Measurements from ENCODE around the gene HDGF.

Gene HDGF

DNA sequence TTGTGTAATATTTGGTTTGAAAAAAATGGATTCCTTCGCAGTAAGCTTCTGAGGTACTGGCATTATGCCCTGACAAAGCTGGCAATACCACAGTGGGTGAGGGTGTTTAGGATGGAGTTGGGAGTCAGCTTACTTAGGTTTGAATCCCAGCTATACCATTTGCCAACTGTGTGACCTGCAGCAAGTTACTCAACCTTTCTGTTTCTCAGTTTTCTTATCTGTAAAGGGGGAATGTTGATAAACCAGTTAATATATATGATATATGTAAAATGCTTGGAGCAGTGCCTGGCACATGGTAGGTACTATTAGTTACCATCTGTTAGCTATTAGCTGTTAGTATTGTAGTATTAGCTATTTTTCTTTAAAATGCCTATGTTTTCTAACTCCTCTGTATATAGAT lies 4.9 kb upstream of the HDGF start:
- TF ChIP-seq PAX5 (IDR thresholded peaks at IDR 0.05; ENCODE audit: insufficient read depth, low read length, severe bottlenecking) (no peak), POLR2AphosphoS5 (IDR thresholded peaks at IDR 0.05; ENCODE audit: low read depth, low read length) (no peak), SPI1 (IDR thresholded peaks at IDR 0.05; ENCODE audit: low read depth, low read length) (no peak), POLR2A (IDR thresholded peaks at IDR 0.05; ENCODE audit: low read depth, low read length) (no peak), POU2F2 (IDR thresholded peaks at IDR 0.05; ENCODE audit: low read depth, low read length) (no peak), TAF1 (IDR thresholded peaks at IDR 0.05; ENCODE audit: low read depth, low read length) (no peak)
- DNase-seq (ENCODE audit: insufficient read length, low spot score) (no peak), FAIRE-seq (no peak)

DNA sequence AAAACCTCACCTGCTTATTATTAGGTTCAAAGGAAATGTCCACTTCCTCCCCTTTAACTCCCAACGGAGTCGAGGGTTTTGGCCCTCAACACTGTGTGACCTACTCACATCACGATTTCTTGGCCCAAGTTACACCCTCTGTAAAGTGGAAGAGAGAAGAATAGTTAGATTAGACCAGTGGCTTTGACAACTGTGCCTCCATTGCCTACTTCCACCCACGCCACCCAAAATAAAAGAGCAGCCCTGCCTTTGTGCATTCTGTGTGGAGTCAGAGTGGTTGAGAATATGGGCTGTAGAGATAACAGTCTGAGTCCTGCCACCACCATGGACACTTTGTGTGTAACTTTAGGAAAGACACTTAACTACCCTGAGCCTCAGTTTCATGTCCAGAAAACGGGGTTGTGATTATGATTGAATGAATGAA lies 4.1 kb upstream of the HDGF start:
- no peak for DNase-seq (ENCODE audit: insufficient read length, low spot score)
- no peak for TF ChIP-seq POU2F2 (IDR thresholded peaks at IDR 0.05; ENCODE audit: low read depth, low read length)
- peak; percentile 50 for TF ChIP-seq SPI1 (IDR thresholded peaks at IDR 0.05; ENCODE audit: low read depth, low read length)
- no peak for TF ChIP-seq TAF1 (IDR thresholded peaks at IDR 0.05; ENCODE audit: low read depth, low read length)
- TF ChIP-seq POLR2A (IDR thresholded peaks at IDR 0.05; ENCODE audit: low read depth, low read length): no peak
- TF ChIP-seq POLR2AphosphoS5 (IDR thresholded peaks at IDR 0.05; ENCODE audit: low read depth, low read length): no peak
- FAIRE-seq: no peak

DNA sequence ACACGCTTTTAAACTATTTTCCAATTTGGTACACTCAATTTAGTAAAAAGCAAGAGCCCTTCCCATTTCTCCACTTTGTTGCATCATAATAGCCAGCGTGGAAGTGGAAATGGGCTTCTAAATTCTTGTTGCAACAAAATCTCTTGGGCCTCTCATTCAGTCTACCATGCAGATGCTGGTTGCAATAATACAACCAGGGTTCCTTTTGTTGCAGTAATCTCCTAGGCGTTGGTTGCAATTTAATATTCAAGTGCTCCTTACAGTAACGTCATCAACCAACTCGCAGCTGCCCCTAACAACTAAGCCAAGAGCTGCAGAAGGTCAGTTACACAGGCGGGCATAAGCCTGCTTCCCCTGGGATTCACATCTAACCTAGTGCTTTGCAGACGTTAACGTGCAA lies 2.7 kb upstream of the HDGF start:
- FAIRE-seq: no peak
- no peak for TF ChIP-seq POU2F2 (IDR thresholded peaks at IDR 0.05; ENCODE audit: low read depth, low read length)
- TF ChIP-seq POLR2AphosphoS5 (IDR thresholded peaks at IDR 0.05; ENCODE audit: low read depth, low read length): no peak
- no peak for TF ChIP-seq PAX5 (IDR thresholded peaks at IDR 0.05; ENCODE audit: insufficient read depth, low read length, severe bottlenecking)
- no peak for TF ChIP-seq TAF1 (IDR thresholded peaks at IDR 0.05; ENCODE audit: low read depth, low read length)
- TF ChIP-seq POLR2A (IDR thresholded peaks at IDR 0.05; ENCODE audit: low read depth, low read length): no peak
- no peak for TF ChIP-seq SPI1 (IDR thresholded peaks at IDR 0.05; ENCODE audit: low read depth, low read length)
- DNase-seq (ENCODE audit: insufficient read length, low spot score): no peak

DNA sequence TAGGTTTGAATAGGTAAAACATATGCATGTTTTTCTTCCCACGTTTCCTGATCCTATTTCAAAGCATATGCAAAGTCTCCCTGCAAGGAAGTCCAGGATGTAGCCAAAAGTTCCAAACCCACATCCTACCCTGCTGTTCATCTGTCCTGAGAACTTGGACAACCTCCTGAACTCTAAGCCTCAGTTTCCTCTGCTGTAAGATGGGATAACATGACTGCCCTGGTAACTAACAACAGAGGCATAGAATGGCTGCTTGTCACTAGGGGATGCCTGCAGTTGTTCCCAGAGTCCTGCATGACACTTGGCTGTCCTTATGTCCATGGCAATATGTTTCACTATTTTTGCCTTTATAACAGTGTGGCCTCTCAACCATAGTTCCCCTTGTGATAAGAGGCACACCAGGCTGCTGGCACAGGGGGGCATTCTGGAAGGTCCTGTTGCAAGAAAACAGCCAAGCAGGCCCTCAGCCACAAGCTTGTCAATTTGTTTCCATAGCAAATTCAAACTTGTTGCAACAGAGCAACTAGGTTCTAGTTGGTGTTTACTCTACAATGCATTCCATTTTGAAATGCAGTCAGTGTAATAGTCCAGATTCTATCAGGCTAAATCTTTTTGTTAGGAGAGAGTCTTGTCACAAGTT lies 1.5 kb upstream of the HDGF start:
- no peak for TF ChIP-seq POU2F2 (IDR thresholded peaks at IDR 0.05; ENCODE audit: low read depth, low read length)
- TF ChIP-seq POLR2A (IDR thresholded peaks at IDR 0.05; ENCODE audit: low read depth, low read length): no peak
- no peak for TF ChIP-seq TAF1 (IDR thresholded peaks at IDR 0.05; ENCODE audit: low read depth, low read length)
- no peak for TF ChIP-seq POLR2AphosphoS5 (IDR thresholded peaks at IDR 0.05; ENCODE audit: low read depth, low read length)
- TF ChIP-seq PAX5 (IDR thresholded peaks at IDR 0.05; ENCODE audit: insufficient read depth, low read length, severe bottlenecking): no peak
- TF ChIP-seq SPI1 (IDR thresholded peaks at IDR 0.05; ENCODE audit: low read depth, low read length): no peak
- no peak for DNase-seq (ENCODE audit: insufficient read length, low spot score)
- FAIRE-seq: no peak

DNA sequence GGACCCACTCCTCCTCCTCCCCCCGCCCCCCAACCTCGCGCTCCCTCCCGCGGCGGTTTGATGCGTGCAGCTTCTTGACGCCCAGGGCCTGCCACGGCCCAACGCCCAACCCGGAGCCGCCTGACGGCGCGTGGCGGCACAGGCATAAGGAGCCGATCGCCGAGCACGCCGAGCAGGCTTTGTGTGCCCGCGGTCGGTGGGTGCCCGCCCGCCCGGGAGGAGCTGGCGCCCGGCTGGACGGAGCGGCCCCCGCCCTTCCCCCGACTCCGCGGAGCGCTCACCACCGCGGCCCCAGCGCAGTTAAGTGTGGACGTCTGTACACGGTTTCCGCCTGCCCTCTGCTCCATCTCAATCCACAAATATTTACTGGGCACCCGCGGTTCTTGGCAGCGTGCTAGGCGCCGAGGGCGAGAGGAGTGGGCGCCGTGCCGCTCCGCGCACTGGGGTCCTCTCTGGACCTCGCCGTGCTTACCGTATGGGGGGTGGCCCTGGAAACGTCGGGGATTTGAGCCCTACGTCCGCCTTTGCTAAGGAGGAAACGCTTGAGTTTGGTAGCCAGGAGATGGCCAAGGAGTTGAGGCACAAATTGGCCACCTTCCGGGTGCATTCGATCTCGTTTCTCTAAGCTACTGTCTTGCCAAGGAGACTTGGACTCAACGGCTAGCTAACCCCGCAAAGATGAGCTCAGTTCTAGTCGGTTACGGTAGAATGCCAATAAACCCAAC lies 444 bp upstream of the HDGF start:
- DNase-seq (ENCODE audit: insufficient read length, low spot score) (peak; percentile 93), FAIRE-seq (peak; percentile 5)
- no peak for TF ChIP-seq POU2F2 (IDR thresholded peaks at IDR 0.05; ENCODE audit: low read depth, low read length)
- peak; percentile 65 for TF ChIP-seq PAX5 (IDR thresholded peaks at IDR 0.05; ENCODE audit: insufficient read depth, low read length, severe bottlenecking)
- TF ChIP-seq TAF1 (IDR thresholded peaks at IDR 0.05; ENCODE audit: low read depth, low read length): peak; percentile 49; the same call in 1 of the 2 replicates

DNA sequence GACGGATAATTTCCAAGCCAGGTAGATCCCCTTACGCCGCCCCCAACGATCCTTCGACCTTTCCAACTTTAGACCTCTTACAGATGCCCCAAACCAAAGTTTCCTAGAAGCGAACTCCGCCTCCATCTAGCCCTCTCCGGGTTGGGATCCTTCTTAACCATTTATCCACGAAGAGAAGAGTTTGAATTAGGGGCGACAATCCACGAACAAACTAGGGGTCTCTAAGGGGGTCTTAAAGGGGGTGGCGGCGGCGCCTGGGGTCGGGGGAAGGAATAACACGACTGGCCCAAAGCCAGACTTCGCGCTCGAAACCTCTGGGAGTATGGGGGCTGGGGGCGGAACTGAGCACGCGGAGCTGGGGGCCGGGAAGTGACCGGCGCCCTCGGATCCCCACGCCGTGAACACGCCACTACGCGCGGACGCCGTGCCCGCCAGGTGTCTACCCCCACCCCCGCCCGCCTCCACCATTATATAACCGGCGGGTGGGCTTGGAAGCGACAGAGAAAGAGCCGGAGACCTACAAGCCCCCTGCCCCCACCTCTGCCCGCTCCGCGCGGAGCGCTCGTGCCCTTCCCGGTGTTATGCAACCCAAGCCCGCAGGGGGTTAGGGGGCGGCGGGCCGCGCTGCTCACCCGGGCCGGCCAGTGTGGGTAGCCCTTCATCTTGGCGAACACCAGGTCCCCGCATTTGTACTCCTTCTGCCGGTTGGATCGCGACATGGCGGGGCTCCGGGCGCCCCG lies 594 bp downstream of the HDGF start:
- TF ChIP-seq PAX5 (IDR thresholded peaks at IDR 0.05; ENCODE audit: insufficient read depth, low read length, severe bottlenecking) (no peak), POLR2A (IDR thresholded peaks at IDR 0.05; ENCODE audit: low read depth, low read length) (no peak), SPI1 (IDR thresholded peaks at IDR 0.05; ENCODE audit: low read depth, low read length) (no peak; the same call in 1 of the 2 replicates), POLR2AphosphoS5 (IDR thresholded peaks at IDR 0.05; ENCODE audit: low read depth, low read length) (no peak), POU2F2 (IDR thresholded peaks at IDR 0.05; ENCODE audit: low read depth, low read length) (0 out of 2 replicates have a peak, but pooled peaks have one; percentile 12), TAF1 (IDR thresholded peaks at IDR 0.05; ENCODE audit: low read depth, low read length) (0 out of 2 replicates have a peak, but pooled peaks have one; percentile 10)
- DNase-seq (ENCODE audit: insufficient read length, low spot score) (no peak), FAIRE-seq (no peak)

DNA sequence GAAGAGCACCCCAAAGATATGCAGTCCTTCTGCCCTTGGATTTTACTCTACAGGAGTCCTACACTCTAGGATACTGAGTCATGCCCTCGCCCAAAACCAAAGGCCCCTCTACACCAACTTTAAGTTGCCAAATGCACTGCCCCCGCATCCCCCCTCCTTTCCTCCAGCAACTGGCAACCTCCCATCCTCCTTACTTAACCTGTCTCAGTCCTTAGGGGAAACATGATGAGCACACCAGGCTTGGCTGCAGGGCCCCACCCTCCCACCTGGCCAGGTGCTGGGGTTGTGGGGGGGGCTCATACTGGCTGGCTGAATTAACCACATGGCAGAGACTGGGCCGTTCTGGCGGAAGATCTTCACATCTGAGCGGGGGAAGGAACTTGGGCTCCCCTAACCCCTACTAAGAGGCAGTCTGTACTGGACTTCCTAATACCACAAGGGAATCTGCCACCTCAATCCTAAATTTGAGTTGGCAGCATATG lies 1.2 kb downstream of the HDGF start:
- FAIRE-seq (no peak), DNase-seq (ENCODE audit: insufficient read length, low spot score) (no peak)
- no peak for TF ChIP-seq PAX5 (IDR thresholded peaks at IDR 0.05; ENCODE audit: insufficient read depth, low read length, severe bottlenecking)
- no peak for TF ChIP-seq POLR2AphosphoS5 (IDR thresholded peaks at IDR 0.05; ENCODE audit: low read depth, low read length)
- no peak for TF ChIP-seq POLR2A (IDR thresholded peaks at IDR 0.05; ENCODE audit: low read depth, low read length)
- TF ChIP-seq TAF1 (IDR thresholded peaks at IDR 0.05; ENCODE audit: low read depth, low read length): no peak
- TF ChIP-seq POU2F2 (IDR thresholded peaks at IDR 0.05; ENCODE audit: low read depth, low read length): no peak
- no peak for TF ChIP-seq SPI1 (IDR thresholded peaks at IDR 0.05; ENCODE audit: low read depth, low read length)

DNA sequence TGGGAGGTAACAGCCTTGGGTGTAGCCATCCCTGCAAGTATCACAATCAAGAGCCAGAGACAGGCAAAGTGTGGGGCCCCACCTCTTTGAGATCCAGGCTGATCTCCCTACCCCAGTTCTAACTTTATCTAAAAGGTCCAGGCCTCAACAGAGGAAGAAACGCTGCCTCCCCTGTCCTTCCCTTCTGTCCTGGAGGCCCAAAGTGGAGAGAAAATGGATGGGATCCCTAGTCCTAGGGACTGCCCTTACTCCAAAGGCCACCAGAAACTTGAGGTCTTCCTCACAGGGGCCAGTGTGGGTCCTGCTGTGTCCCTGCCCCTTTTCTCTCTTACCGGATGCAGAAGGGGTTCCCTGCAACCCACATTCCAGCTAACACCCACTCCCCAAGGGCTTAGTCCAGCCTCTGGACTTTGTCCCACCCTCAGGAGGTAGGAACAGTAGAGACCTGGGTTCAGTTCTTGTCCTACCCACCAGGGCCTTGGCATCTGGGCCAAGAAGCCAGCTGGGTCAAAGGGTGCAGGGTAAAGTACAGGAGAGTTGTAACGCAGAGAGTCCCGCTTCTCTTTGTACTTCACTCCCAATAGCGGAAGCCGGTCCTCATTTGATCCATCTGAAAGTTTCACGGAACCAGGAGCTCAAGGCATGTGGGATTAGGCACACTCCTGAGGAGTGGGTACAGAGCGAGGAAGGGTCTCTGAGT lies 1.9 kb downstream of the HDGF start:
- FAIRE-seq: no peak
- TF ChIP-seq SPI1 (IDR thresholded peaks at IDR 0.05; ENCODE audit: low read depth, low read length) (no peak), TAF1 (IDR thresholded peaks at IDR 0.05; ENCODE audit: low read depth, low read length) (no peak), POLR2AphosphoS5 (IDR thresholded peaks at IDR 0.05; ENCODE audit: low read depth, low read length) (0 out of 2 replicates have a peak, but pooled peaks have one; percentile 13), PAX5 (IDR thresholded peaks at IDR 0.05; ENCODE audit: insufficient read depth, low read length, severe bottlenecking) (no peak)

More for the DNA sequence above, 1.9 kb downstream of the HDGF start:
- no peak for DNase-seq (ENCODE audit: insufficient read length, low spot score)

All from GM12891 (cell line).